Measurements from ENCODE around the gene PDK3. TPM values are rescaled to one million over a fixed set of nuclear protein-coding genes. Genes with fewer than 3 reads are reported as not detected.

Gene PDK3
- total RNA-seq, 1 donor = 9.0 TPM

DNA sequence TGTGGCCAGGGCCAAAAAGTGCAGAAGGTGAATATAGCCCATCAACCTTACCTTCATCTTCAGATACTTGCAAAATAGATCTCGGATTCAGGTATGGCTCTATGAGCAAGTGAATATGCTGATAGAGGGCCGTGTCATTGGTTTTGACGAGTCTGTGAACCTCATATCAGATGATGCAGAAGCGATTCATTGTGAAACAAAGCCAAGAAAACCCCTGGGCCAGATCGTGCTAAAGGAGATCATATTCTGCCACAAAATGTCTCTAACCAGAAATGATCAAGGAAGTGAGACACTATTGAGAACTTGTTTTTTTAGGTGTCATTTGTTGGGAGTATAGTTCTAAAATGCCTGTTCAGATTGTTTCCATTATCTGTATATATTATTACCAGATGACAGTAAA is 48.3 kb downstream of the PDK3 start:
- DNase-seq (ENCODE audit: insufficient read length, low spot score, missing footprints) = no peak
- Histone ChIP-seq H3K27ac (ENCODE audit: low read depth, low read length) (no peak overlapping the region), H4K20me1 (ENCODE audit: insufficient read depth, low read length) (no peaks in the 10 kb centered on the region), H3K79me2 (ENCODE audit: insufficient read depth, low read length) (no peaks in the 10 kb centered on the region), H2AFZ (ENCODE audit: low read length) (no peak overlapping the region), H3K36me3 (ENCODE audit: insufficient read depth, low read length) (no peaks in the 10 kb centered on the region), H3K9me3 (ENCODE audit: low read depth, low read length) (no peaks in the 10 kb centered on the region), H3K4me1 (ENCODE audit: insufficient read depth, low read length) (no peaks in the 10 kb centered on the region), H3K4me3 (ENCODE audit: insufficient read depth, low read length) (no peak overlapping the region), H3K27me3 (ENCODE audit: insufficient read depth, low read length) (no peaks in the 10 kb centered on the region), H3K4me2 (ENCODE audit: insufficient read depth, low read length) (no peak overlapping the region)
- TF ChIP-seq, protein P1, sequence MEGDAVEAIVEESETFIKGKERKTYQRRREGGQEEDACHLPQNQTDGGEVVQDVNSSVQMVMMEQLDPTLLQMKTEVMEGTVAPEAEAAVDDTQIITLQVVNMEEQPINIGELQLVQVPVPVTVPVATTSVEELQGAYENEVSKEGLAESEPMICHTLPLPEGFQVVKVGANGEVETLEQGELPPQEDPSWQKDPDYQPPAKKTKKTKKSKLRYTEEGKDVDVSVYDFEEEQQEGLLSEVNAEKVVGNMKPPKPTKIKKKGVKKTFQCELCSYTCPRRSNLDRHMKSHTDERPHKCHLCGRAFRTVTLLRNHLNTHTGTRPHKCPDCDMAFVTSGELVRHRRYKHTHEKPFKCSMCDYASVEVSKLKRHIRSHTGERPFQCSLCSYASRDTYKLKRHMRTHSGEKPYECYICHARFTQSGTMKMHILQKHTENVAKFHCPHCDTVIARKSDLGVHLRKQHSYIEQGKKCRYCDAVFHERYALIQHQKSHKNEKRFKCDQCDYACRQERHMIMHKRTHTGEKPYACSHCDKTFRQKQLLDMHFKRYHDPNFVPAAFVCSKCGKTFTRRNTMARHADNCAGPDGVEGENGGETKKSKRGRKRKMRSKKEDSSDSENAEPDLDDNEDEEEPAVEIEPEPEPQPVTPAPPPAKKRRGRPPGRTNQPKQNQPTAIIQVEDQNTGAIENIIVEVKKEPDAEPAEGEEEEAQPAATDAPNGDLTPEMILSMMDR (IDR thresholded peaks at IDR 0.05; ENCODE audit: extremely low read depth, low read depth, low read length) = no peak

DNA sequence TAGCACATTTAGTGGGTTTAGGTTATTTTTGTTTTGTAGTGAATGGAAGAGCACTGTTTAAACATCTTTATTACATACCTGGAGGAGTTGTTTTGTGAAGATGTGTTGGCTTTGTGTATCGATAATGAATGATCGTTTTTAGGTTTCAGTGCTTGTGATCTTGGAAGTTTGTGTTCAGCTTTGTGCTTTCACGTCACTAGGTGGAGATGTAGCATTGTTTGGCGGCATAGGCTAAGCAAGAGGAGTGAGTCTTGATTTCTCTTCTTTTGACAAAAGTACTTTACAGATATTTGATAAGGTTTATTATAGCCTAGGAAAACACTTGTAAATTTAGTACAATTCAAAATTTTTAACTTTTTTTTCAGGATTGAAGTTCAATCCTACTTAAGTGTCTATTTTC is 50.4 kb downstream of the PDK3 start:
- no peak for DNase-seq (ENCODE audit: insufficient read length, low spot score, missing footprints)

DNA sequence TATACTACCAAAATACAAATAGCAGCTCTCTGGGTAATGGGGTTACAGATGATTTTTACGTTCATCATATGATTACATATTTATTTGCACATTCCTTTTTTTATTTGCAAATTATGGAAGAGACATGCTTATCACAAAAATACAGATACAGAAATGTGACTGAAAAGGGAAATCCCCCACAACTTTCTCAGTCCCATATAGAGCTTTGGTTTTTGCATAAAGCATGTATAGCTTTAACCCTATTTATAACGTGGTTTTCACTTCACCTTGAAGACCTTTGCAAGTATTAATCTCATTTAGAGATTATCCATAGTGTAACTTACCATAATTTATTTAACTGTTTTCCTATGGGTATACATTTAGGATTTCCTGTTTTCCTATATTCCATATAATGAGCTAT is 55.4 kb downstream of the PDK3 start:
- no peak overlapping the region for H3K4me2 ChIP-seq (ENCODE audit: insufficient read depth, low read length)
- H3K9me3 ChIP-seq (ENCODE audit: low read depth, low read length) = no peaks in the 10 kb centered on the region
- no peak overlapping the region for H3K27ac ChIP-seq (ENCODE audit: low read depth, low read length)
- TF ChIP-seq, protein P1 (IDR thresholded peaks at IDR 0.05; ENCODE audit: extremely low read depth, low read depth, low read length) = no peak
- H3K4me3 ChIP-seq (ENCODE audit: insufficient read depth, low read length) = no peak overlapping the region
- H3K79me2 ChIP-seq (ENCODE audit: insufficient read depth, low read length) = no peaks in the 10 kb centered on the region
- no peaks in the 10 kb centered on the region for H3K4me1 ChIP-seq (ENCODE audit: insufficient read depth, low read length)
- no peaks in the 10 kb centered on the region for H3K36me3 ChIP-seq (ENCODE audit: insufficient read depth, low read length)
- no peak for DNase-seq (ENCODE audit: insufficient read length, low spot score, missing footprints)
- no peak overlapping the region for H2AFZ ChIP-seq (ENCODE audit: low read length)
- no peaks in the 10 kb centered on the region for H4K20me1 ChIP-seq (ENCODE audit: insufficient read depth, low read length)
- no peaks in the 10 kb centered on the region for H3K27me3 ChIP-seq (ENCODE audit: insufficient read depth, low read length)

More for the DNA sequence above, 50.4 kb downstream of the PDK3 start:
- Histone ChIP-seq H3K4me3 (ENCODE audit: insufficient read depth, low read length) (no peak overlapping the region), H3K79me2 (ENCODE audit: insufficient read depth, low read length) (no peaks in the 10 kb centered on the region), H3K27ac (ENCODE audit: low read depth, low read length) (no peak overlapping the region), H3K4me2 (ENCODE audit: insufficient read depth, low read length) (no peak overlapping the region), H3K4me1 (ENCODE audit: insufficient read depth, low read length) (no peaks in the 10 kb centered on the region), H3K27me3 (ENCODE audit: insufficient read depth, low read length) (no peaks in the 10 kb centered on the region), H2AFZ (ENCODE audit: low read length) (no peak overlapping the region), H3K36me3 (ENCODE audit: insufficient read depth, low read length) (no peaks in the 10 kb centered on the region), H4K20me1 (ENCODE audit: insufficient read depth, low read length) (no peaks in the 10 kb centered on the region), H3K9me3 (ENCODE audit: low read depth, low read length) (no peaks in the 10 kb centered on the region)
- TF ChIP-seq, protein P1 (IDR thresholded peaks at IDR 0.05; ENCODE audit: extremely low read depth, low read depth, low read length) = no peak

DNA sequence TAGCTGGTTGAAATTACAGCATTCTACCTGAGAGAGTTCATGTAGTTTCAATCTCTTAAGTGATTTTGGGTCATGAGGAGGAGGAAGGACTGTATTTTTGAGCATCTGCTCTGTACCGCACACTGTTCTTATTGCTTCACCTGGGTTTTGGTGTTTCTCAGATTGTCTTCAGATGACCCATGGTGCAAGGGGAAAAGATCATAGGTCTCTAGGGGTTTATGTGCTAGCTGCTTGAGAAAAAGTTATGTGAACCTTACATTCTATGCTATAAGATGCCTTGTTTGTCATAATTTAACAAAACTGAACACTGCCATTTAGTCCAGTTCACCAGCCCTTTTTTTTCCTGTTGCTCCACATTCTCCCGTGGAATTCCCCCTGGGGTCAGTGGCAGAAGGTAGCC is 60.4 kb downstream of the PDK3 start:
- H3K27me3 ChIP-seq (ENCODE audit: insufficient read depth, low read length) = no peaks in the 10 kb centered on the region
- H4K20me1 ChIP-seq (ENCODE audit: insufficient read depth, low read length) = no peaks in the 10 kb centered on the region
- no peak for DNase-seq (ENCODE audit: insufficient read length, low spot score, missing footprints)
- no peak overlapping the region for H3K27ac ChIP-seq (ENCODE audit: low read depth, low read length)
- no peaks in the 10 kb centered on the region for H3K9me3 ChIP-seq (ENCODE audit: low read depth, low read length)
- no peaks in the 10 kb centered on the region for H3K4me1 ChIP-seq (ENCODE audit: insufficient read depth, low read length)
- H2AFZ ChIP-seq (ENCODE audit: low read length) = no peak overlapping the region
- H3K4me3 ChIP-seq (ENCODE audit: insufficient read depth, low read length) = no peak overlapping the region
- no peaks in the 10 kb centered on the region for H3K36me3 ChIP-seq (ENCODE audit: insufficient read depth, low read length)
- no peaks in the 10 kb centered on the region for H3K79me2 ChIP-seq (ENCODE audit: insufficient read depth, low read length)
- TF ChIP-seq, protein P1 (IDR thresholded peaks at IDR 0.05; ENCODE audit: extremely low read depth, low read depth, low read length) = no peak
- H3K4me2 ChIP-seq (ENCODE audit: insufficient read depth, low read length) = no peak overlapping the region

Data from osteoblast (primary cell).